Esophagus squamous epithelium (tissue), 4 donors: Measurements from ENCODE around the gene WWOX.

Source experiments
- CTCF ChIP-seq, 6 experiments: fragments of 450-650 bp in 4 of 6; fragments of 200-600 bp in 2 of 6; sonication (generic) in 2 of 6; IDR thresholded peaks; one replicate each; pipeline ENCODE4 v1.5.1; 2016 to 2019; ENCODE audit warnings: antibody characterized with exemption in 6 of 6, mild to moderate bottlenecking in 4 of 6, moderate library complexity in 4 of 6
- POLR2A ChIP-seq, 4 donors: fragments of 450-650 bp; IDR thresholded peaks; one replicate each; pipeline ENCODE4 v1.6.1; 2017; ENCODE audit warnings: antibody characterized with exemption in 4 of 4, mild to moderate bottlenecking in 4 of 4, moderate library complexity in 3 of 4

DNA sequence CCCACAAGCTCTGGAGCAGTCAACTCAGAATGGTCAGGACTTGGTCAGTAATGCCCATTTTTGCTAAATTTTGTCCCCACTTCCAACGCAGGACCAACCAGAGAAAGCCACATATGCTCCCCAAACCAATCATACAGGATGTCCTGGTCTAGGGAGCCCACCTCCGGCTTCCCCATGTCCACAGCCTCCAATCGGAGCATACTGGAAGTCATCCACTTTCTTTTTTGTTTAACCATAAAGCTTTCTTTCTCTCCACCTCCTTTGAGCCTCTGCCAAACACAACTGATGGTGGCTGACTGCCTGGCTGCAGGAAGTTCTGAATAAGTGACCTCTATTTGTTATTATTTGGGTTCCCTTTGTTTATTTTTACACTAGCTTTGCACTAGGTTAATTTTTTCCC, 549.1 kb downstream of the WWOX start:
- no peak for TF ChIP-seq CTCF (IDR thresholded peaks at IDR 0.05)
- TF ChIP-seq POLR2A (IDR thresholded peaks at IDR 0.05) = no peak
